PC-9 (cell line): ENCODE measurements around the gene CEMIP2.

Experiments used
- EZH2 ChIP-seq: fragments of 200-600 bp; sonication (generic); IDR thresholded peaks from 2 replicates; pipeline ENCODE4 v1.8.0; 2017; ENCODE audit warnings: antibody characterized with exemption, low read depth
- TF ChIP-seq, protein P1 (sequence below): fragments of 200-600 bp; sonication (generic); conservative IDR thresholded peaks from 2 replicates; pipeline ENCODE4 v1.6.1; 2017; ENCODE audit warnings: mixed run types, antibody characterized with exemption, mild to moderate bottlenecking, moderate library complexity

DNA sequence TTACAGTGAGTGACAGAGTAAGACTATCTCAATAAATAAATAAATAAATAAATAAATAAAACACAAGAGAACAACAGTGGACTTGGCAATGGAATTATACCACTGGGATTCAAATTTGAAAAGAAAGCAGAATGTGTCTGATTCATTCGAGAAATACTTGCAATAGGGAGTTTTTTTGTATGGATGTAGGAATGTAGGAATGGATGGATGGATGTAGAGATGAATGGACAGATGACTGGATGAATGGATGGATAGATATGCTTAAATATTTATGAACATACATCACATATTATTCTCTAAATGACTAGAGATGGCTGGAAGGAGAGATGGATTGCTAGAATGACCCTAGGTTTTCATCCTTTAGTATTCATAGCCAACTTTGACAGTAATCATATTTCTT lies 22.0 kb upstream of the CEMIP2 start:
- TF ChIP-seq, protein P1, sequence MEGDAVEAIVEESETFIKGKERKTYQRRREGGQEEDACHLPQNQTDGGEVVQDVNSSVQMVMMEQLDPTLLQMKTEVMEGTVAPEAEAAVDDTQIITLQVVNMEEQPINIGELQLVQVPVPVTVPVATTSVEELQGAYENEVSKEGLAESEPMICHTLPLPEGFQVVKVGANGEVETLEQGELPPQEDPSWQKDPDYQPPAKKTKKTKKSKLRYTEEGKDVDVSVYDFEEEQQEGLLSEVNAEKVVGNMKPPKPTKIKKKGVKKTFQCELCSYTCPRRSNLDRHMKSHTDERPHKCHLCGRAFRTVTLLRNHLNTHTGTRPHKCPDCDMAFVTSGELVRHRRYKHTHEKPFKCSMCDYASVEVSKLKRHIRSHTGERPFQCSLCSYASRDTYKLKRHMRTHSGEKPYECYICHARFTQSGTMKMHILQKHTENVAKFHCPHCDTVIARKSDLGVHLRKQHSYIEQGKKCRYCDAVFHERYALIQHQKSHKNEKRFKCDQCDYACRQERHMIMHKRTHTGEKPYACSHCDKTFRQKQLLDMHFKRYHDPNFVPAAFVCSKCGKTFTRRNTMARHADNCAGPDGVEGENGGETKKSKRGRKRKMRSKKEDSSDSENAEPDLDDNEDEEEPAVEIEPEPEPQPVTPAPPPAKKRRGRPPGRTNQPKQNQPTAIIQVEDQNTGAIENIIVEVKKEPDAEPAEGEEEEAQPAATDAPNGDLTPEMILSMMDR, result no peak
- no peak for TF ChIP-seq EZH2
